PFSK-1 (cell line): ENCODE data around the gene TMEM26.

ENCODE experiments used
- POLR2AphosphoS5 ChIP-seq: IDR thresholded peaks from 2 replicates; pipeline ENCODE4 v1.6.1; 2012; ENCODE audit warnings: low read depth, mild to moderate bottlenecking, control low read depth, low read length, moderate library complexity
- REST ChIP-seq, 2 experiments: IDR thresholded peaks; 2 replicates each; pipeline versions ENCODE4 v1.6.1 to v1.8.0; 2011 to 2012; ENCODE audit warnings: low read depth in 2 of 2, low read length in 2 of 2, control low read depth in 1 of 2, inconsistent platforms in 1 of 2, mild to moderate bottlenecking in 1 of 2, moderate library complexity in 1 of 2; ENCODE audit not compliant: insufficient read depth in 1 of 2
- TAF1 ChIP-seq: IDR thresholded peaks from 2 replicates; pipeline ENCODE4 v1.6.1; 2012; ENCODE audit warnings: low read length, control low read depth, borderline replicate concordance; ENCODE audit not compliant: insufficient read depth

GRCh38 chr10:61423178-61423577, 30.0 kb downstream of the TMEM26 start:
- TF ChIP-seq POLR2AphosphoS5 (no peak), TAF1 (no peak), REST (IDR thresholded peaks at IDR 0.05; ENCODE audit: insufficient read depth in 1 of 2, low read depth in 2 of 2, low read length in 2 of 2) (no peak)
